KMS-11 (cell line): ENCODE data around the gene EEFSEC.

Experiments used
- H2AFZ ChIP-seq: fragments of 200-600 bp; sonication (generic); 2 replicates; pipeline ENCODE4 v1.6.1; 2016; ENCODE audit warnings: antibody characterized with exemption, mixed run types, low read depth
- H3K27ac ChIP-seq: fragments of 200-600 bp; sonication (generic); 2 replicates; pipeline ENCODE4 v1.6.1; 2016; ENCODE audit warnings: mild to moderate bottlenecking, mixed run types
- H3K27me3 ChIP-seq: fragments of 200-600 bp; sonication (generic); 2 replicates; pipeline ENCODE4 v1.6.1; 2017; ENCODE audit warnings: mild to moderate bottlenecking, low read depth, mixed run types, moderate library complexity; ENCODE audit not compliant: insufficient read depth
- H3K36me3 ChIP-seq: fragments of 200-600 bp; sonication (generic); 2 replicates; pipeline ENCODE4 v1.6.1; 2017; ENCODE audit warnings: mild to moderate bottlenecking, mixed run types; ENCODE audit not compliant: insufficient read depth
- H3K4me1 ChIP-seq: fragments of 200-600 bp; sonication (generic); 2 replicates; pipeline ENCODE4 v1.6.1; 2016; ENCODE audit warnings: mild to moderate bottlenecking, low read depth, mixed run types; ENCODE audit not compliant: poor library complexity, severe bottlenecking
- H3K4me2 ChIP-seq: fragments of 200-600 bp; sonication (generic); 2 replicates; pipeline ENCODE4 v1.7.0; 2016; ENCODE audit warnings: mild to moderate bottlenecking, mixed run types
- H3K4me3 ChIP-seq: fragments of 200-600 bp; sonication (generic); IDR thresholded peaks from 2 replicates; pipeline ENCODE4 v1.6.1; 2017; ENCODE audit warnings: low read depth, low read length, mixed read lengths; ENCODE audit not compliant: insufficient read depth
- H3K79me2 ChIP-seq: fragments of 200-600 bp; sonication (generic); 2 replicates; pipeline ENCODE4 v1.6.1; 2016; ENCODE audit warnings: low read depth, mixed run types; ENCODE audit not compliant: insufficient read depth
- H3K9ac ChIP-seq: fragments of 200-600 bp; sonication (generic); 2 replicates; pipeline ENCODE4 v1.6.1; 2016; ENCODE audit warnings: mild to moderate bottlenecking, mixed run types
- H4K20me1 ChIP-seq: fragments of 200-600 bp; sonication (generic); 2 replicates; pipeline ENCODE4 v1.6.1; 2016; ENCODE audit warnings: mild to moderate bottlenecking, mixed run types; ENCODE audit not compliant: insufficient read depth
- CTCF ChIP-seq: fragments of 200-600 bp; sonication (generic); conservative IDR thresholded peaks from 2 replicates; pipeline ENCODE4 v1.6.1; 2017; ENCODE audit warnings: low read depth, mild to moderate bottlenecking, antibody characterized with exemption, low read length, moderate library complexity, mixed read lengths

The EEFSEC gene

DNA sequence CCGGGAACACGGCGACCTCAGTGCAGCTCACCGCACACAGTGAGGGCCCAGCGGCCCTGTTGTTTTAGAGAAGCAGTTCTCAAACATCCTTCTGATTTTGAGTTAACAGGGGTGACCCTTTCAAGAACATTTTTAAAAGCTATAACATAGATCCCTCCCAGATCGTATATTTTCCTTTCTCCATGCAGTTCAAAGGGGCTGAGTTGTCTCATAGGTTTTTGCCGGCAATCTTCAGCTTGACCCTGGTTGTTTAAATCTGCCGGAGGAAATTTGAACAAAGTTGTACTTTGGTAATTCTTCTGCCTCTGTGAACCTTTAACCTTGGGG is 14.3 kb downstream of the EEFSEC start:
- Histone ChIP-seq H3K27me3 (no peaks in the 10 kb centered on the region), H3K36me3 (no peaks in the 10 kb centered on the region), H3K79me2 (peaks cover 12% of the 10 kb centered on the region; the same call in 1 of the 2 replicates), H3K4me3 (no peak overlapping the region), H4K20me1 (no peaks in the 10 kb centered on the region), H3K27ac (no peak overlapping the region), H3K4me1 (no peaks in the 10 kb centered on the region), H2AFZ (no peak overlapping the region), H3K9ac (no peak overlapping the region), H3K4me2 (no peak overlapping the region)
- TF ChIP-seq CTCF: no peak

DNA sequence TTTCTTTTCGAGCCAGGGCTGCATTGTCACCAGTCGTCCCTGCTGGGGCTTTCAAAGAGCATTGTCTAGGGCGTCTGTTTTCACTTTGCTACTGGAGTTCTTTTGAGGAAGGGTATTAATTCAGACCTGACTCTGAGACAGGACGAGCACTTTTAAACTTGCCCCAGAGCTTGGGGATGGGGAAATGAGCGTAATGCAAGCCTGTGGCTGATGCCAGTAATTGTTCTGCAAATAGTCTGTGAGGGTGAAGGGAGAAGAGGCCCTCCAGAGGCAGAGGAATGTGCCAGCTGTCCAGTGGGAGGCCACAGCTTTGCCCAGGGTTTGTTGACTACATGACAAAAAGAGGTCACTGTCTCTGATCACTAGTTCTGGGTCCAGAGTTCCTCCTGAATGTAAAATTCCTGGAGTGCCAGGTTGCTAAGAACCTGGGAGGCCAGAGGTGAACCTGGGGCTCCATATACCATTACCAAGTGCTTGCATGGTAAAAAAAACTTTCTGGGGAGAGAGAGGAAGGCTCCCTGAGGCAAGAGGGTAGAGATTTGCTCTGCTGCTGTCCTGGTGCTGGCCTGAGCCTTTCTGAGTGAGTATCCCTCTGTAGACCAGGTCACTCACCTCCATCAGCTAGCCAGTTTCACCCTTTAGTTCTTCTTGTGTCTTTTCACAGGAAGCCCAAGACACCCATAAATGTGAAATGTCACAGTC is 14.8 kb downstream of the EEFSEC start:
- Histone ChIP-seq H3K27ac (no peak overlapping the region), H3K27me3 (no peaks in the 10 kb centered on the region), H3K9ac (no peak overlapping the region), H4K20me1 (no peaks in the 10 kb centered on the region), H3K4me1 (no peaks in the 10 kb centered on the region), H3K36me3 (no peaks in the 10 kb centered on the region), H2AFZ (no peak overlapping the region), H3K4me3 (no peak overlapping the region), H3K79me2 (peaks cover 13% of the 10 kb centered on the region; the same call in 1 of the 2 replicates), H3K4me2 (no peak overlapping the region)
- no peak for TF ChIP-seq CTCF

- Histone ChIP-seq H3K27ac (no peak overlapping the region), H3K9ac (no peak overlapping the region), H4K20me1 (no peaks in the 10 kb centered on the region), H3K27me3 (no peaks in the 10 kb centered on the region), H3K4me1 (no peaks in the 10 kb centered on the region), H3K36me3 (no peaks in the 10 kb centered on the region), H3K4me2 (no peak overlapping the region), H2AFZ (no peak overlapping the region), H3K79me2 (peaks cover 13% of the 10 kb centered on the region; the same call in 1 of the 2 replicates), H3K4me3 (no peak overlapping the region)
- TF ChIP-seq CTCF: no peak
These were observed 15.6 kb downstream of the EEFSEC start for GRCh38 chr3:128168836-128169235.

DNA sequence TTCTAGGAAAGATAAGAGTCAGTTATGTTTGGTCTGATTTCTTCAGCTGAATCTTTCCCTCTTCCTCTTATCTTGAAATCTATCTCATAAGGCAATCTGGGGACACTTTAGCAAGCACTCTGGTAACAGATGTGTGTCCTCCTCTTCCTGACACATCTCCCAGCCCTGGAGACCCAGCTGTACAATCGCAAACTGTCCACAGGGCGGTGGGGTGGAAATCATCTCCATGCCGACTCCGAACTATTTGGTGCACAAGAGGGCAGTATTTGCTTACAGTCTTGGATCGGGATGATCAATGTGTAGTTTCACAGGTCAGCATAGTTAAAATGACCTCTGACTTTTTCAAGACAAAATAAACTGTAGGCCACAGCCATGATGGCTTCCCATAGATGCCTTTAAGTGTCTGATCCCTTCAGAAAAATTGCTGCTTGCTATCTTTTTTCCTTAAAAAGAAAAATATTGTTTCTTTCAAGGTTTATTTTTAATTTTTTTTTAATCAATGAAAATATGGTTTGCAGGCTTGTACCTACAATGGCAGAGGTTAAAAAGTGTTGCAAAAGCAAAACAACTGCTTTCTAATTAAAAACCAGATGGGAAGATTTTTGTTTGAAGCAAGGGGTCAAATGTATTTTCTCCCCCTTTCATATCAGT is 17.7 kb downstream of the EEFSEC start:
- no peak; the same call in 1 of the 2 replicates for TF ChIP-seq CTCF
- Histone ChIP-seq H4K20me1 (no peaks in the 10 kb centered on the region), H2AFZ (no peak overlapping the region), H3K4me2 (no peak overlapping the region), H3K79me2 (peaks cover 18% of the 10 kb centered on the region; the same call in 1 of the 2 replicates), H3K4me1 (no peaks in the 10 kb centered on the region), H3K4me3 (no peak overlapping the region), H3K27me3 (no peaks in the 10 kb centered on the region), H3K9ac (no peak overlapping the region), H3K27ac (no peak overlapping the region), H3K36me3 (no peaks in the 10 kb centered on the region)
